ENCODE data around the gene KRT14.

DNA sequence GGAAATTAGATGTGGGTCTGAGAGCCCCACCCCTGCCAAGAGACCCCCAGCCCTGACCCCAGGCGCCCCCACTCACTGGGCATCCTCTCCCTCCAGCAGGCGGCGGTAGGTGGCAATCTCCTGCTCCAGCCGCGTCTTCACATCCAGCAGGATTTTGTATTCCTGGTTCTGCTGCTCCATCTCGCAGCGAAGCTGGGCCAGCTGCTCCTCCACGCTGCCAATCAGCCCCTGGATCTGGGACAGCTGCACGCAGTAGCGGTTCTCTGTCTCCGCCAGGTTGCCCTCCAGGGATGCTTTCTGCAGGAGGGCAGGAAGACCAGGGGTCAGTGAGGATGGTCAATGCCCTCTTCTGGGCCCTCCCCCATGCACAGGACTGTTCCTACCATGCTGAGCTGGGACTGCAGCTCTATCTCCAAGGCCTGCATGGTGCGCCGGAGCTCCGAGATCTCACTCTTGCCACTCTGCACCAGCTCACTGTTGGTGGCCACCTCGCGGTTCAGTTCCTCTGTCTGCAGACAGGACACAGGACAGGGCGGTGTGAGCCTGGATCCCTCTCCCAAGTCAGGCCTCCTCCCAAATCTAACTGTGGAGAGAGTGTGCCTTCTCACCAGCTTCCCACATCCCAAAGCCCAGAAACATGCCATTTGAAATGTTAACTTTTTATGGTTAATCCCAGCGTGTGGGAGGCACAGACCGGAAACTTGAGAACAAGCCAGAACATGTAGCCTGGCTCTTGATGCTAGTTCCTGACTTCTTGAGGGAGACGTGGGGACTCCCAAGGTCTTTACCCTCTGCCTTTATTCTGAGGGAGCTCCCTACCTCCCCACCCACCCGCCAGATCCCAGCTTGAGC is 34.1 kb upstream of the KRT14 start:
- TF ChIP-seq, protein P1, sequence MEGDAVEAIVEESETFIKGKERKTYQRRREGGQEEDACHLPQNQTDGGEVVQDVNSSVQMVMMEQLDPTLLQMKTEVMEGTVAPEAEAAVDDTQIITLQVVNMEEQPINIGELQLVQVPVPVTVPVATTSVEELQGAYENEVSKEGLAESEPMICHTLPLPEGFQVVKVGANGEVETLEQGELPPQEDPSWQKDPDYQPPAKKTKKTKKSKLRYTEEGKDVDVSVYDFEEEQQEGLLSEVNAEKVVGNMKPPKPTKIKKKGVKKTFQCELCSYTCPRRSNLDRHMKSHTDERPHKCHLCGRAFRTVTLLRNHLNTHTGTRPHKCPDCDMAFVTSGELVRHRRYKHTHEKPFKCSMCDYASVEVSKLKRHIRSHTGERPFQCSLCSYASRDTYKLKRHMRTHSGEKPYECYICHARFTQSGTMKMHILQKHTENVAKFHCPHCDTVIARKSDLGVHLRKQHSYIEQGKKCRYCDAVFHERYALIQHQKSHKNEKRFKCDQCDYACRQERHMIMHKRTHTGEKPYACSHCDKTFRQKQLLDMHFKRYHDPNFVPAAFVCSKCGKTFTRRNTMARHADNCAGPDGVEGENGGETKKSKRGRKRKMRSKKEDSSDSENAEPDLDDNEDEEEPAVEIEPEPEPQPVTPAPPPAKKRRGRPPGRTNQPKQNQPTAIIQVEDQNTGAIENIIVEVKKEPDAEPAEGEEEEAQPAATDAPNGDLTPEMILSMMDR (IDR thresholded peaks at IDR 0.05) = no peak
- no peak for TF ChIP-seq EP300 (IDR thresholded peaks at IDR 0.05)
- TF ChIP-seq POLR2A (IDR thresholded peaks at IDR 0.05) = no peak

Measured in ovary (tissue), 3 donors.